SU-DHL-6 (cell line): Measurements from ENCODE around the gene ITGAV.

Experiments
- H2AFZ ChIP-seq: fragments of 200-600 bp; sonication (generic); 2 replicates; pipeline ENCODE4 v1.6.1; 2014; ENCODE audit warnings: low read depth, mild to moderate bottlenecking, moderate library complexity, mixed read lengths, antibody characterized with exemption, low read length; ENCODE audit not compliant: severe bottlenecking
- H3F3A ChIP-seq: fragments of 200-600 bp; shearing (Covaris generic); 2 replicates; pipeline ENCODE4 v1.6.0; 2016; ENCODE audit warnings: antibody characterized with exemption, mild to moderate bottlenecking; ENCODE audit not compliant: insufficient read depth
- H3K27ac ChIP-seq: fragments of 200-600 bp; sonication (generic); 2 replicates; pipeline ENCODE4 v1.5.1; 2016; ENCODE audit warnings: low read depth, mild to moderate bottlenecking, low read length, moderate library complexity, mixed read lengths
- H3K27me3 ChIP-seq: fragments of 200-600 bp; sonication (generic), shearing (Covaris generic); 2 replicates; pipeline ENCODE4 v1.6.0; 2014; ENCODE audit warnings: mild to moderate bottlenecking, low read length
- H3K36me3 ChIP-seq: fragments of 200-600 bp; sonication (generic); 2 replicates; pipeline ENCODE4 v1.6.1; 2014; ENCODE audit warnings: mild to moderate bottlenecking, low read length, mixed read lengths
- H3K4me2 ChIP-seq: fragments of 300-600, 200-600 bp; shearing (Covaris generic), sonication (generic); 2 replicates; pipeline ENCODE4 v1.6.0; 2014; ENCODE audit warnings: low read length, low read depth, mild to moderate bottlenecking; ENCODE audit not compliant: poor library complexity, severe bottlenecking
- H3K4me3 ChIP-seq: fragments of 200-600 bp; sonication (generic); 2 replicates; pipeline ENCODE4 v1.5.1; 2014; ENCODE audit warnings: antibody characterized with exemption, low read length, mild to moderate bottlenecking, mixed read lengths; ENCODE audit not compliant: insufficient read depth, poor library complexity, severe bottlenecking
- H3K79me2 ChIP-seq: fragments of 200-600 bp; sonication (generic); 2 replicates; pipeline ENCODE4 v1.6.1; 2014; ENCODE audit warnings: mild to moderate bottlenecking, low read length, moderate library complexity; ENCODE audit not compliant: insufficient read depth
- H3K9ac ChIP-seq: fragments of 200-600 bp; sonication (generic); 2 replicates; pipeline ENCODE4 v1.7.0; 2014; ENCODE audit warnings: mild to moderate bottlenecking, low read length
- H3K9me2 ChIP-seq: fragments of 200-600 bp; sonication (generic); replicated peaks from 2 replicates; pipeline ENCODE4 v1.6.1; 2014; ENCODE audit warnings: low read length; ENCODE audit not compliant: insufficient read depth
- H3K9me3 ChIP-seq: fragments of 200-600 bp; sonication (generic); 2 replicates; pipeline ENCODE4 v1.6.1; 2014; ENCODE audit warnings: low read length, mixed read lengths; ENCODE audit not compliant: insufficient read depth
- H4K20me1 ChIP-seq: fragments of 200-600 bp; sonication (generic); 2 replicates; pipeline ENCODE4 v1.6.1; 2014; ENCODE audit warnings: low read depth, mild to moderate bottlenecking, antibody characterized with exemption, low read length, moderate library complexity, mixed read lengths
- EZH2phosphoT487 ChIP-seq: fragments of 200-600 bp; sonication (generic), shearing (Covaris generic); conservative IDR thresholded peaks from 2 replicates; pipeline ENCODE4 v1.6.1; 2018; ENCODE audit warnings: mild to moderate bottlenecking, antibody characterized with exemption, low read length, moderate library complexity, mixed read lengths
- TF ChIP-seq, protein P1 (sequence below): fragments of 200-600 bp; sonication (generic); IDR thresholded peaks from one replicate; pipeline ENCODE4 v1.5.1; 2017; ENCODE audit warnings: antibody characterized with exemption, mild to moderate bottlenecking, low read length, moderate library complexity; ENCODE audit not compliant: insufficient read depth, poor library complexity, severe bottlenecking

The ITGAV gene

DNA sequence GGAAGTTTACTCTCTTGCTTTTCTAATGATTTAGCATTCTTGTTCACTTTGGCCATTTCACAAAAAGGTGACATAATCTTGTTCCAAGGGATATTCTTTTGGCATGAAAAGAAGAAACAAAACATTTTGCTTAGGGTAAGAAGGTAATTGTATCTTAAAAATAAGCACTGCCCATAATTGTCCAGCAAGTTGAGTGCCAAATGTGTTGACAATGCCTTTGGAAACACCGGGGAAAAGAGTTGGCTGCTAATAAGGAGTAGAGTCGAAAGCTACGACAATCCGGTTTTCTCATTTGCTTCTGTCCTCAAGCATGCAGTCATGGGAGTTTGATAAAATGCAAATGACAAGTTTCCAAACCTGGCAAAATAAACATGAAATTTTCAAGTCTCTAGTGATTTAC is 27.3 kb downstream of the ITGAV start:
- Histone ChIP-seq H3K36me3 (no peaks in the 10 kb centered on the region), H3F3A (no peaks in the 10 kb centered on the region), H2AFZ (no peak overlapping the region), H3K9me2 (no peaks in the 10 kb centered on the region), H3K9me3 (no peaks in the 10 kb centered on the region), H3K9ac (no peak overlapping the region), H4K20me1 (no peaks in the 10 kb centered on the region), H3K27ac (no peak overlapping the region), H3K4me2 (no peak overlapping the region), H3K4me3 (no peak overlapping the region), H3K27me3 (no peaks in the 10 kb centered on the region), H3K79me2 (no peaks in the 10 kb centered on the region)
- TF ChIP-seq, protein P1, sequence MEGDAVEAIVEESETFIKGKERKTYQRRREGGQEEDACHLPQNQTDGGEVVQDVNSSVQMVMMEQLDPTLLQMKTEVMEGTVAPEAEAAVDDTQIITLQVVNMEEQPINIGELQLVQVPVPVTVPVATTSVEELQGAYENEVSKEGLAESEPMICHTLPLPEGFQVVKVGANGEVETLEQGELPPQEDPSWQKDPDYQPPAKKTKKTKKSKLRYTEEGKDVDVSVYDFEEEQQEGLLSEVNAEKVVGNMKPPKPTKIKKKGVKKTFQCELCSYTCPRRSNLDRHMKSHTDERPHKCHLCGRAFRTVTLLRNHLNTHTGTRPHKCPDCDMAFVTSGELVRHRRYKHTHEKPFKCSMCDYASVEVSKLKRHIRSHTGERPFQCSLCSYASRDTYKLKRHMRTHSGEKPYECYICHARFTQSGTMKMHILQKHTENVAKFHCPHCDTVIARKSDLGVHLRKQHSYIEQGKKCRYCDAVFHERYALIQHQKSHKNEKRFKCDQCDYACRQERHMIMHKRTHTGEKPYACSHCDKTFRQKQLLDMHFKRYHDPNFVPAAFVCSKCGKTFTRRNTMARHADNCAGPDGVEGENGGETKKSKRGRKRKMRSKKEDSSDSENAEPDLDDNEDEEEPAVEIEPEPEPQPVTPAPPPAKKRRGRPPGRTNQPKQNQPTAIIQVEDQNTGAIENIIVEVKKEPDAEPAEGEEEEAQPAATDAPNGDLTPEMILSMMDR = no peak
- TF ChIP-seq EZH2phosphoT487 = no peak

DNA sequence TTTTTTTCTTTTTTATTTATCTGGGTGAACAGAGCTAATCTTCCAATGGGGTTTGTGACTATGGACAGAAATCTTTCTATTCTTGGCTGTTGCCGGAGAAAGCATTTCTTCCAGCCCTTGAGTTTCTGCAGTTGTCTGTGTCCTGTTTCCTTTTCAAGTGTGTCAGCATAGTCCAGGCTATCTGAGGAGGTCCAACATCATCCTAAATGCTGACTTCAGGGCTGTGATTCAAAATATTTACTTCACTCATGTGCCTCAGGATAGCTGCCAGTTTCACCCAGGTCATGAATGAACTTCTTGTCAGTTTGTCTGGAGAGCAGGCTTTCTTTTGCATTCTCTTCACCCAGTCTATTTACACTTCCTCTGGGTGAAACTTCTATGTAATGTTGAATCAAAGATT is 27.9 kb downstream of the ITGAV start:
- Histone ChIP-seq H3K9ac (no peak overlapping the region), H3K9me2 (no peaks in the 10 kb centered on the region), H3K4me3 (no peak overlapping the region), H3K27ac (no peak overlapping the region), H3K79me2 (no peaks in the 10 kb centered on the region), H3K4me2 (no peak overlapping the region), H2AFZ (no peak overlapping the region), H4K20me1 (no peaks in the 10 kb centered on the region), H3K27me3 (no peaks in the 10 kb centered on the region), H3K36me3 (no peaks in the 10 kb centered on the region), H3K9me3 (no peaks in the 10 kb centered on the region), H3F3A (no peaks in the 10 kb centered on the region)
- TF ChIP-seq, protein P1 = no peak
- TF ChIP-seq EZH2phosphoT487 = no peak

DNA sequence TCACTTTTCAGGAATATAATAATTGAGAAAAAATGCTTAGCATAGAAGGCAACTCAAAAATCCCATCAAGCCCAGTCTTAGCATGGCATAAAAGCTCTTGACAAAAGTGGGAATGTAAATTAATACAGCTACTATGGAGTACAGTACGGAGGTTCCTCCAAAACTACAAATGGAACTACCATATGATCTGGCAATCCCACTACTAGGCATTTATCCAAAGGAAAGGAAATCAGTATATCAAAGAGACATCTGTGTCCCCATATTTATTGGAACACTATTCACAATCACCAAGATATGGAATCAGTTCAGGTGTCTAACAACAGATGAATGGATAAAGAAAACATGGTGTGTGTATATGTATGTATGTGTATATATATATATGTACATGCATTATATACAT is 28.8 kb downstream of the ITGAV start:
- H3K27ac ChIP-seq = no peak overlapping the region
- no peaks in the 10 kb centered on the region for H4K20me1 ChIP-seq
- no peak overlapping the region for H3K9ac ChIP-seq
- no peak for TF ChIP-seq EZH2phosphoT487
- TF ChIP-seq, protein P1 = no peak
- no peaks in the 10 kb centered on the region for H3K9me3 ChIP-seq
- H3K9me2 ChIP-seq = no peaks in the 10 kb centered on the region
- H3K4me3 ChIP-seq = no peak overlapping the region
- H3K4me2 ChIP-seq = no peak overlapping the region
- H3F3A ChIP-seq = no peaks in the 10 kb centered on the region
- H3K79me2 ChIP-seq = no peaks in the 10 kb centered on the region
- H3K36me3 ChIP-seq = no peaks in the 10 kb centered on the region
- H3K27me3 ChIP-seq = no peaks in the 10 kb centered on the region
- no peak overlapping the region for H2AFZ ChIP-seq
